CD4-positive, alpha-beta T cell (primary cell): Measurements from ENCODE around the gene LYZL2. TPM values are rescaled to one million over a fixed set of nuclear protein-coding genes. Genes with fewer than 3 reads are reported as not detected.

Source experiments
- ATAC-seq: fragments of 200-7000 bp; cut with Tn5 transposase; one replicate; pipeline ENCODE4 v1.10.0; 2022; ENCODE audit warnings: mild to moderate bottlenecking; ENCODE audit not compliant: poor library complexity
- CTCF ChIA-PET: fragments of 350-600 bp; sonication (Branson Sonifier 250); formaldehyde crosslinking; loops from one replicate; lab custom pipeline; 2021; ENCODE audit warnings: antibody characterized with exemption, inconsistent platforms; lab: Charles Lee
- POLR2A ChIA-PET: fragments of 350-600 bp; sonication (Branson Sonifier 250); formaldehyde crosslinking; loops from one replicate; lab custom pipeline; 2021; ENCODE audit warnings: antibody characterized with exemption, inconsistent platforms; lab: Charles Lee
- DNase-seq, 14 experiments: peaks; one replicate each; pipeline ENCODE4 v3.0.0-alpha.2; 2013 to 2020; ENCODE audit warnings: mixed read lengths in 2 of 14
- H3K27ac ChIP-seq, 2 donors: one replicate each; pipeline versions ENCODE4 v1.5.1 to v1.7.0; 2013; ENCODE audit warnings: low read length in 2 of 2, low read depth in 1 of 2, mild to moderate bottlenecking in 1 of 2
- H3K27me3 ChIP-seq, 2 experiments: 1 replicate in 1 of 2; 2 replicates in 1 of 2; pipeline versions ENCODE4 v1.6.1 to v1.7.0; 2013; ENCODE audit warnings: low read length in 2 of 2, control low read depth in 1 of 2, mild to moderate bottlenecking in 1 of 2, moderate library complexity in 1 of 2; ENCODE audit not compliant: insufficient read depth in 2 of 2, control insufficient read depth in 1 of 2
- H3K36me3 ChIP-seq: one replicate; pipeline ENCODE4 v1.6.1; 2013; ENCODE audit warnings: low read length, control low read depth; ENCODE audit not compliant: insufficient read depth
- H3K4me1 ChIP-seq: one replicate; pipeline ENCODE4 v1.6.1; 2013; ENCODE audit warnings: low read length, control low read depth; ENCODE audit not compliant: insufficient read depth
- H3K4me3 ChIP-seq: one replicate; pipeline ENCODE4 v1.5.1; 2013; ENCODE audit warnings: mild to moderate bottlenecking, low read length, moderate library complexity
- H3K9me3 ChIP-seq, 2 experiments: 1 replicate in 1 of 2; 2 replicates in 1 of 2; pipeline versions ENCODE4 v1.6.1 to v1.7.0; 2013; ENCODE audit warnings: low read length in 2 of 2, mild to moderate bottlenecking in 2 of 2, control low read depth in 1 of 2, moderate library complexity in 1 of 2; ENCODE audit not compliant: control insufficient read depth in 1 of 2, insufficient read depth in 1 of 2
- H3K27ac Mint-ChIP-seq: one replicate; pipeline ENCODE4 v1.8.0; 2020; ENCODE audit warnings: mixed read lengths
- H3K27me3 Mint-ChIP-seq: one replicate; pipeline ENCODE4 v1.8.0; 2021; ENCODE audit warnings: mixed read lengths
- H3K36me3 Mint-ChIP-seq: one replicate; pipeline ENCODE4 v1.8.0; 2021; ENCODE audit warnings: low read depth, mixed read lengths
- H3K4me1 Mint-ChIP-seq: one replicate; pipeline ENCODE4 v1.8.0; 2021; ENCODE audit warnings: low read depth, mixed read lengths
- H3K4me3 Mint-ChIP-seq: one replicate; pipeline ENCODE4 v1.8.0; 2020; ENCODE audit warnings: mild to moderate bottlenecking, mixed read lengths
- H3K9me3 Mint-ChIP-seq: one replicate; pipeline ENCODE4 v1.8.0; 2020; ENCODE audit warnings: mixed read lengths
- CTCF ChIP-seq: fragments of 200-600 bp; IDR thresholded peaks from one replicate; pipeline ENCODE4 v1.8.0; 2022; ENCODE audit warnings: antibody characterized with exemption, mild to moderate bottlenecking
- intact Hi-C, 2 experiments: fragments of 100-400 bp; cut with DNase I in 1 of 2; cut with micrococcal nuclease in 1 of 2; formaldehyde crosslinking; loops; one replicate each; pipeline versions ENCODE4 v1.15.1 to v1.9.0; 2023 to 2025; cut with DNase I, micrococcal nuclease
- total RNA-seq, 174 experiments: library from RNA in 2 of 174; stranded (reverse) in 2 of 174; gene quantifications; one replicate each; pipeline ENCODE4 v1.2.3 and lab custom pipeline; 2021 to 2026

LYZL2 gene
- total RNA-seq, 2 experiments from 2014 or later = not detected

- TF ChIP-seq CTCF = no peak
- ATAC-seq (no peak), DNase-seq (no peak)
- H3K4me3 Mint-ChIP-seq = no peak overlapping the region
- no peaks in the 10 kb centered on the region for H3K36me3 ChIP-seq
- peaks cover 0 to 5% of the 10 kb centered on the region in 2 experiments for H3K9me3 ChIP-seq
- CTCF ChIA-PET = interaction anchor here (1.3 to 1.9 kb wide), 2 partner anchors 16 to 18 kb away, joined by 3 to 5 read pairs; no protein-coding TSS in a partner anchor
- intact Hi-C loops = no loop called here
- H3K9me3 Mint-ChIP-seq = no peaks in the 10 kb centered on the region
- no peaks in the 10 kb centered on the region for H3K36me3 Mint-ChIP-seq
- peaks cover 0 to 4% of the 10 kb centered on the region in 2 experiments for H3K27me3 ChIP-seq
- H3K27me3 Mint-ChIP-seq = peaks cover 16% of the 10 kb centered on the region
- H3K27ac ChIP-seq = no peak overlapping the region
- H3K4me1 Mint-ChIP-seq = no peaks in the 10 kb centered on the region
- no peak overlapping the region for H3K4me3 ChIP-seq
- H3K4me1 ChIP-seq = no peaks in the 10 kb centered on the region
- H3K27ac Mint-ChIP-seq = no peak overlapping the region
- POLR2A ChIA-PET = no interaction called here
Measured at GRCh38 chr10:30565449-30565848, 64.1 kb downstream of the LYZL2 start.

GRCh38 chr10:30562787-30563186 lies 66.8 kb downstream of the LYZL2 start:
- H3K9me3 Mint-ChIP-seq = no peaks in the 10 kb centered on the region
- Histone ChIP-seq H3K4me3 (no peak overlapping the region), H3K27ac (no peak overlapping the region), H3K36me3 (no peaks in the 10 kb centered on the region), H3K27me3 (peaks cover 0 to 4% of the 10 kb centered on the region in 2 experiments), H3K9me3 (peaks cover 0 to 5% of the 10 kb centered on the region in 2 experiments), H3K4me1 (no peaks in the 10 kb centered on the region)
- no peak for DNase-seq
- H3K4me1 Mint-ChIP-seq = no peaks in the 10 kb centered on the region
- ChIA-PET CTCF (no interaction called here), POLR2A (no interaction called here)
- peaks cover 16% of the 10 kb centered on the region for H3K27me3 Mint-ChIP-seq
- TF ChIP-seq CTCF = no peak
- intact Hi-C loops = no loop called here
- no peak for ATAC-seq
- H3K27ac Mint-ChIP-seq = no peak overlapping the region
- no peak overlapping the region for H3K4me3 Mint-ChIP-seq
- no peaks in the 10 kb centered on the region for H3K36me3 Mint-ChIP-seq

Other genes with a start within 250 kb of the LYZL2 start
- 10 to 100 TPM; 27.3 to 28.9 TPM for gene MAP3K8, start 195.6 kb downstream of the LYZL2 start, total RNA-seq